Stomach (tissue), 9 donors: ENCODE data around the gene PRR14L. TPM values are rescaled to one million over a fixed set of nuclear protein-coding genes. Genes with fewer than 3 reads are reported as not detected.

ENCODE experiments used
- DNase-seq, 2 donors: peaks; one replicate each; pipeline versions ENCODE4 v3.0.0 to v3.0.0-alpha.2; 2013 to 2019
- H3K27ac ChIP-seq, 5 donors: fragments of 200-600 bp in 4 of 5; sonication (generic) in 4 of 5; one replicate each; pipeline ENCODE4 v1.5.1; 2013 to 2019; ENCODE audit warnings: mild to moderate bottlenecking in 1 of 5, moderate library complexity in 1 of 5
- H3K27me3 ChIP-seq, 3 donors: fragments of 200-600 bp; sonication (generic); one replicate each; pipeline ENCODE4 v1.5.1; 2017 to 2019; ENCODE audit warnings: mixed run types in 1 of 3
- H3K36me3 ChIP-seq, 4 donors: fragments of 200-600 bp; sonication (generic); 1 replicate in 3 of 4; 2 replicates in 1 of 4; pipeline ENCODE4 v1.5.1; 2016 to 2019
- H3K4me1 ChIP-seq, 4 donors: fragments of 200-600 bp; sonication (generic); one replicate each; pipeline ENCODE4 v1.5.1; 2016 to 2019
- H3K4me3 ChIP-seq, 4 donors: fragments of 200-600 bp; sonication (generic) in 3 of 4; one replicate each; pipeline ENCODE4 v1.5.1; 2016 to 2019; ENCODE audit warnings: mild to moderate bottlenecking in 1 of 4
- H3K9me3 ChIP-seq, 4 donors: fragments of 200-600 bp; sonication (generic); one replicate each; pipeline ENCODE4 v1.5.1; 2016 to 2019
- EP300 ChIP-seq: sonication (generic); formaldehyde crosslinking; IDR thresholded peaks from one replicate; pipeline ENCODE4 v1.6.1; 2017; ENCODE audit warnings: antibody characterized with exemption
- POLR2A ChIP-seq, 4 donors: fragments of 450-650 bp; IDR thresholded peaks; one replicate each; pipeline ENCODE4 v1.6.1; 2016; ENCODE audit warnings: antibody characterized with exemption in 4 of 4, control low read depth in 2 of 4, mild to moderate bottlenecking in 1 of 4, moderate library complexity in 1 of 4
- POLR2AphosphoS5 ChIP-seq, 3 donors: sonication (generic); formaldehyde crosslinking; IDR thresholded peaks; one replicate each; pipeline ENCODE4 v1.6.1; 2016; ENCODE audit warnings: antibody characterized with exemption in 3 of 3
- WGBS, 5 donors: extraction: QIAGEN DNeasy Blood & Tissue Kit in 3 of 5; methylation state at CpG; one replicate each; pipeline versions ENCODE4 v1.1.5 to v1.1.7; 2013 to 2018; 5-methylcytosine and 5-hydroxymethylcytosine counted together
- intact Hi-C: fragments of 100-400 bp; cut with DNase I; formaldehyde crosslinking; loops from one replicate; pipeline ENCODE4 v1.15.1; 2023; ENCODE audit warnings: low total_unique reads
- polyA plus RNA-seq, 3 donors: library from polyadenylated mRNA; stranded (reverse); fragments of 200-250 nt; gene quantifications; one replicate each; pipeline ENCODE4 v1.2.3, GENCODE V29; 2013
- total RNA-seq, 5 donors: library from RNA; depleted of rRNA; stranded (reverse); fragments of >200 nt; gene quantifications; one replicate each; pipeline versions ENCODE4 v1.1.0 to v1.2.3, GENCODE V29; 2014 to 2016
- TF ChIP-seq, protein P1 (sequence below), 7 experiments: fragments of 450-650 bp in 4 of 7; fragments of 200-600 bp in 3 of 7; sonication (generic) in 3 of 7; IDR thresholded peaks; one replicate each; pipeline ENCODE4 v1.5.1; 2016 to 2019; ENCODE audit warnings: antibody characterized with exemption in 7 of 7, control low read depth in 2 of 7, mild to moderate bottlenecking in 1 of 7
- donor health status: healthy with polysubstance abuse.
- donor health status: Bipolar disorder and iron deficiency.
- donor health status: healthy.

The PRR14L gene
- total and polyA plus RNA-seq, 8 donors, result 4.0 to 193 (median 26.6) TPM

GRCh38 chr22:31639436-31640039 is 110.4 kb downstream of the PRR14L start:
- Histone ChIP-seq H3K27me3 (no peaks in the 10 kb centered on the region), H3K9me3 (no peaks in the 10 kb centered on the region), H3K27ac (peak overlapping the region; percentile 9 to 87 (median 76)), H3K4me1 (peaks cover 31 to 65% (median 45%) of the 10 kb centered on the region in 4 donors), H3K36me3 (peaks cover 0 to 21% (median 19%) of the 10 kb centered on the region in 4 donors), H3K4me3 (no peak overlapping the region)
- intact Hi-C loops, result no loop called here
- WGBS, 5 donors, result 36 to 68% (median 49%) methylated on average over 4 of the region's 4 CpGs
- TF ChIP-seq EP300 (no peak), POLR2AphosphoS5 (IDR thresholded peaks at IDR 0.05) (peak in 1 of 3 donors; percentile 39)
- DNase-seq, result peak; percentile 43 to 61

- peak in 1 of 2 donors; percentile 18 for DNase-seq
- Histone ChIP-seq H3K9me3 (no peaks in the 10 kb centered on the region), H3K27me3 (no peaks in the 10 kb centered on the region), H3K27ac (peak overlapping the region; percentile 48 to 87 (median 76)), H3K36me3 (peaks cover 0 to 13% (median 12%) of the 10 kb centered on the region in 4 donors), H3K4me3 (peak overlapping the region; percentile 2 to 37 (median 30)), H3K4me1 (peaks cover 35 to 80% (median 57%) of the 10 kb centered on the region in 4 donors)
- intact Hi-C loops, result no loop called here
- 60 to 77% (median 71%) methylated on average over 13 to 15 of the region's 15 CpGs for WGBS, 5 donors
- TF ChIP-seq, protein P1, sequence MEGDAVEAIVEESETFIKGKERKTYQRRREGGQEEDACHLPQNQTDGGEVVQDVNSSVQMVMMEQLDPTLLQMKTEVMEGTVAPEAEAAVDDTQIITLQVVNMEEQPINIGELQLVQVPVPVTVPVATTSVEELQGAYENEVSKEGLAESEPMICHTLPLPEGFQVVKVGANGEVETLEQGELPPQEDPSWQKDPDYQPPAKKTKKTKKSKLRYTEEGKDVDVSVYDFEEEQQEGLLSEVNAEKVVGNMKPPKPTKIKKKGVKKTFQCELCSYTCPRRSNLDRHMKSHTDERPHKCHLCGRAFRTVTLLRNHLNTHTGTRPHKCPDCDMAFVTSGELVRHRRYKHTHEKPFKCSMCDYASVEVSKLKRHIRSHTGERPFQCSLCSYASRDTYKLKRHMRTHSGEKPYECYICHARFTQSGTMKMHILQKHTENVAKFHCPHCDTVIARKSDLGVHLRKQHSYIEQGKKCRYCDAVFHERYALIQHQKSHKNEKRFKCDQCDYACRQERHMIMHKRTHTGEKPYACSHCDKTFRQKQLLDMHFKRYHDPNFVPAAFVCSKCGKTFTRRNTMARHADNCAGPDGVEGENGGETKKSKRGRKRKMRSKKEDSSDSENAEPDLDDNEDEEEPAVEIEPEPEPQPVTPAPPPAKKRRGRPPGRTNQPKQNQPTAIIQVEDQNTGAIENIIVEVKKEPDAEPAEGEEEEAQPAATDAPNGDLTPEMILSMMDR (IDR thresholded peaks at IDR 0.05), result no peak
- no peak for TF ChIP-seq POLR2A (IDR thresholded peaks at IDR 0.05)
- no peak for TF ChIP-seq POLR2AphosphoS5 (IDR thresholded peaks at IDR 0.05)
- no peak for TF ChIP-seq EP300
Measured at GRCh38 chr22:31637891-31638618, 111.9 kb downstream of the PRR14L start.

DNA sequence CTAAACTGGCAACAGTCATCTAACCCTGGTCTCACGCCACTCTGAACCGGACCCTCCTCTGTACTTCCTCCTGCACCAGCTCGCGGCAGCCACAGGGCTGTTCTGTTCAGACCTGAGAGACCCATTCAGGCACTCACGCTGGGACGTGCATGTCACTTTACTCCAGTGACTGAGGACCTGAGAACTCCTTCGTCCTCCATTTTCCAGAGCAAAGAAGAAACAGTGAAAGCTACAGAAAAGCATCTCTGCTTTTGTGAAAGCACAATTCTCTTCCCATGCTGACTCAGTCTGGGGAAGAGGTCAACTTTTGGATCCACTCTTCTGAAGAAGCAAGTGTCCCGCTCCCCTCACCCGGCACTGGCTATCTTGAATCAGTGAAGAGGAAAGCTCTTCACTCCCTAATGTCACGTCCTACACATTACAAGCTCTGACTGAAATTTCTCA is 112.5 kb downstream of the PRR14L start:
- peak in 1 of 2 donors; percentile 20 for DNase-seq
- peaks cover 35 to 80% (median 58%) of the 10 kb centered on the region in 4 donors for H3K4me1 ChIP-seq
- intact Hi-C loops, result no loop called here
- H3K36me3 ChIP-seq, result peaks cover 0 to 10% (median 8%) of the 10 kb centered on the region in 4 donors
- peak overlapping the region in 3 of 4 donors; percentile 25 to 37 (median 35) for H3K4me3 ChIP-seq
- no peaks in the 10 kb centered on the region for H3K9me3 ChIP-seq
- WGBS, 5 donors, result 65 to 76% (median 75%) methylated on average over 10 of the region's 10 CpGs
- TF ChIP-seq POLR2AphosphoS5 (IDR thresholded peaks at IDR 0.05) (no peak), EP300 (no peak), POLR2A (IDR thresholded peaks at IDR 0.05) (no peak)
- TF ChIP-seq, protein P1 (IDR thresholded peaks at IDR 0.05), result no peak
- H3K27ac ChIP-seq, result peak overlapping the region in 4 of 5 donors; percentile 64 to 87 (median 80)
- no peaks in the 10 kb centered on the region for H3K27me3 ChIP-seq

GRCh38 chr22:31635638-31636306 is 114.2 kb downstream of the PRR14L start:
- H3K4me3 ChIP-seq, result no peak overlapping the region
- no peak for TF ChIP-seq POLR2A (IDR thresholded peaks at IDR 0.05)
- TF ChIP-seq, protein P1 (IDR thresholded peaks at IDR 0.05), result no peak
- TF ChIP-seq POLR2AphosphoS5 (IDR thresholded peaks at IDR 0.05), result no peak
- peaks cover 41 to 86% (median 68%) of the 10 kb centered on the region in 4 donors for H3K4me1 ChIP-seq
- no peaks in the 10 kb centered on the region for H3K27me3 ChIP-seq
- intact Hi-C loops, result no loop called here
- peak overlapping the region; percentile 70 to 85 (median 75) for H3K27ac ChIP-seq
- DNase-seq, result peak; percentile 60 to 86
- 39 to 74% (median 69%) methylated on average over 13 of the region's 13 CpGs for WGBS, 5 donors
- H3K36me3 ChIP-seq, result no peaks in the 10 kb centered on the region
- H3K9me3 ChIP-seq, result no peaks in the 10 kb centered on the region
